ENCODE measurements around the gene MATN1.

MATN1 gene

GRCh38 chr1:30729901-30730300 is 6.5 kb upstream of the MATN1 start:
- no peaks in the 10 kb centered on the region for H3K79me2 ChIP-seq (ENCODE audit: insufficient read depth, low read length)
- H3K27ac ChIP-seq (ENCODE audit: low read depth, low read length, poor library complexity, severe bottlenecking), result no peak overlapping the region
- H4K20me1 ChIP-seq (ENCODE audit: insufficient read depth, low read length), result no peaks in the 10 kb centered on the region
- H3F3A ChIP-seq (ENCODE audit: insufficient read depth, low read length), result peaks cover 9% of the 10 kb centered on the region; the same call in 1 of the 2 replicates
- H3K9me3 ChIP-seq (ENCODE audit: low read length), result no peaks in the 10 kb centered on the region
- no peak overlapping the region for H3K9ac ChIP-seq (ENCODE audit: low read length)
- 0 out of 2 replicates have a peak, but pooled peaks cover 3% of the 10 kb centered on the region for H3K36me3 ChIP-seq (ENCODE audit: insufficient read depth, low read length)
- H2AFZ ChIP-seq (ENCODE audit: low read length), result no peak overlapping the region
- H3K4me1 ChIP-seq (ENCODE audit: insufficient read depth, low read length, severe bottlenecking), result peaks cover 11% of the 10 kb centered on the region
- no peak for TF ChIP-seq CTCF (IDR thresholded peaks at IDR 0.05; ENCODE audit: low read length)
- TF ChIP-seq EZH2 (IDR thresholded peaks at IDR 0.05; ENCODE audit: borderline replicate concordance, low read length), result no peak
- no peaks in the 10 kb centered on the region; the same call in 1 of the 2 replicates for H3K27me3 ChIP-seq (ENCODE audit: insufficient read depth, low read length)
- H3K9me2 ChIP-seq (ENCODE audit: low read depth, low read length), result no peaks in the 10 kb centered on the region
- no peak overlapping the region for H3K4me3 ChIP-seq (ENCODE audit: low read depth, low read length, poor library complexity, severe bottlenecking)
- H3K4me2 ChIP-seq (ENCODE audit: low read length), result no peak overlapping the region

- Histone ChIP-seq H3K9ac (ENCODE audit: low read length) (no peak overlapping the region), H3K9me2 (ENCODE audit: low read depth, low read length) (no peaks in the 10 kb centered on the region), H3K4me1 (ENCODE audit: insufficient read depth, low read length, severe bottlenecking) (peaks cover 11% of the 10 kb centered on the region), H4K20me1 (ENCODE audit: insufficient read depth, low read length) (no peaks in the 10 kb centered on the region), H3K27me3 (ENCODE audit: insufficient read depth, low read length) (no peaks in the 10 kb centered on the region; the same call in 1 of the 2 replicates), H3K4me2 (ENCODE audit: low read length) (no peak overlapping the region), H3K36me3 (ENCODE audit: insufficient read depth, low read length) (0 out of 2 replicates have a peak, but pooled peaks cover 3% of the 10 kb centered on the region), H3K9me3 (ENCODE audit: low read length) (no peaks in the 10 kb centered on the region), H3F3A (ENCODE audit: insufficient read depth, low read length) (peaks cover 9% of the 10 kb centered on the region; the same call in 1 of the 2 replicates), H3K4me3 (ENCODE audit: low read depth, low read length, poor library complexity, severe bottlenecking) (no peak overlapping the region), H3K79me2 (ENCODE audit: insufficient read depth, low read length) (no peaks in the 10 kb centered on the region), H3K27ac (ENCODE audit: low read depth, low read length, poor library complexity, severe bottlenecking) (no peak overlapping the region), H2AFZ (ENCODE audit: low read length) (no peak overlapping the region)
- no peak for TF ChIP-seq EZH2 (IDR thresholded peaks at IDR 0.05; ENCODE audit: borderline replicate concordance, low read length)
- TF ChIP-seq CTCF (IDR thresholded peaks at IDR 0.05; ENCODE audit: low read length), result no peak
Measured at GRCh38 chr1:30728832-30729638, 5.7 kb upstream of the MATN1 start.

- TF ChIP-seq CTCF (IDR thresholded peaks at IDR 0.05; ENCODE audit: low read length) (no peak), EZH2 (IDR thresholded peaks at IDR 0.05; ENCODE audit: borderline replicate concordance, low read length) (no peak)
- Histone ChIP-seq H3K9me3 (ENCODE audit: low read length) (no peaks in the 10 kb centered on the region), H3K4me1 (ENCODE audit: insufficient read depth, low read length, severe bottlenecking) (peaks cover 11% of the 10 kb centered on the region), H3K27me3 (ENCODE audit: insufficient read depth, low read length) (no peaks in the 10 kb centered on the region; the same call in 1 of the 2 replicates), H3K4me3 (ENCODE audit: low read depth, low read length, poor library complexity, severe bottlenecking) (no peak overlapping the region), H3F3A (ENCODE audit: insufficient read depth, low read length) (peaks cover 8% of the 10 kb centered on the region; the same call in 1 of the 2 replicates), H3K9me2 (ENCODE audit: low read depth, low read length) (no peaks in the 10 kb centered on the region), H3K79me2 (ENCODE audit: insufficient read depth, low read length) (no peaks in the 10 kb centered on the region), H3K9ac (ENCODE audit: low read length) (no peak overlapping the region), H4K20me1 (ENCODE audit: insufficient read depth, low read length) (no peaks in the 10 kb centered on the region), H3K4me2 (ENCODE audit: low read length) (no peak overlapping the region), H3K36me3 (ENCODE audit: insufficient read depth, low read length) (0 out of 2 replicates have a peak, but pooled peaks cover 3% of the 10 kb centered on the region), H3K27ac (ENCODE audit: low read depth, low read length, poor library complexity, severe bottlenecking) (no peak overlapping the region), H2AFZ (ENCODE audit: low read length) (no peak overlapping the region)
Measured at GRCh38 chr1:30728340-30728739, 5.0 kb upstream of the MATN1 start.
